Neural progenitor cell (in vitro differentiated cells): ENCODE data around the gene COX10. TPM values are rescaled to one million over a fixed set of nuclear protein-coding genes. Genes with fewer than 3 reads are reported as not detected.

Source experiments
- DNase-seq: peaks from one replicate; pipeline ENCODE4 v3.0.0-alpha.2; 2016; ENCODE audit warnings: low spot score
- H2AFZ ChIP-seq: fragments of 200-600 bp; sonication (generic); replicated peaks from 2 replicates; pipeline ENCODE4 v1.6.1; 2016; ENCODE audit warnings: antibody characterized with exemption
- H3F3A ChIP-seq: fragments of 200-600 bp; sonication (generic); 2 replicates; pipeline ENCODE4 v1.6.1; 2016; ENCODE audit warnings: antibody characterized with exemption, low read depth
- H3K27ac ChIP-seq: fragments of 200-600 bp; sonication (generic); 2 replicates; pipeline ENCODE4 v1.5.1; 2016; ENCODE audit warnings: mild to moderate bottlenecking
- H3K27me3 ChIP-seq: fragments of 200-600 bp; sonication (generic); 2 replicates; pipeline ENCODE4 v1.6.1; 2016; ENCODE audit warnings: mild to moderate bottlenecking, moderate library complexity
- H3K36me3 ChIP-seq: fragments of 200-600 bp; sonication (generic); 2 replicates; pipeline ENCODE4 v1.5.1; 2016
- H3K4me1 ChIP-seq: fragments of 200-600 bp; sonication (generic); 2 replicates; pipeline ENCODE4 v1.6.1; 2016; ENCODE audit warnings: mixed run types
- H3K4me2 ChIP-seq: fragments of 200-600 bp; sonication (generic); 2 replicates; pipeline ENCODE4 v1.6.1; 2016
- H3K4me3 ChIP-seq: fragments of 200-600 bp; sonication (generic); 2 replicates; pipeline ENCODE4 v1.5.1; 2016
- H3K79me2 ChIP-seq: fragments of 200-600 bp; sonication (generic); 2 replicates; pipeline ENCODE4 v1.6.1; 2016; ENCODE audit warnings: low read depth
- H3K9ac ChIP-seq: fragments of 200-600 bp; sonication (generic); 2 replicates; pipeline ENCODE4 v1.6.1; 2016
- H3K9me3 ChIP-seq: fragments of 200-600 bp; sonication (generic); 2 replicates; pipeline ENCODE4 v1.5.1; 2016; ENCODE audit warnings: low read depth
- H4K20me1 ChIP-seq: fragments of 200-600 bp; sonication (generic); 2 replicates; pipeline ENCODE4 v1.6.1; 2016; ENCODE audit warnings: low read depth
- H3K27ac Mint-ChIP-seq: 3 replicates; pipeline ENCODE4 v1.8.0; 2021; ENCODE audit warnings: mixed read lengths
- H3K27me3 Mint-ChIP-seq: 2 replicates; pipeline ENCODE4 v1.8.0; 2022; ENCODE audit warnings: low read depth, mild to moderate bottlenecking, inconsistent platforms, moderate library complexity, mixed read lengths; ENCODE audit not compliant: insufficient read depth
- H3K36me3 Mint-ChIP-seq: 3 replicates; pipeline ENCODE4 v1.8.0; 2021; ENCODE audit warnings: mixed read lengths
- H3K4me1 Mint-ChIP-seq: 3 replicates; pipeline ENCODE4 v1.8.0; 2021; ENCODE audit warnings: mixed read lengths
- H3K4me3 Mint-ChIP-seq: 3 replicates; pipeline ENCODE4 v1.8.0; 2021; ENCODE audit warnings: mild to moderate bottlenecking, moderate library complexity, mixed read lengths
- H3K9me3 Mint-ChIP-seq: 3 replicates; pipeline ENCODE4 v1.8.0; 2020; ENCODE audit warnings: mixed read lengths
- EZH2 ChIP-seq: fragments of 200-600 bp; sonication (generic); IDR thresholded peaks from 2 replicates; pipeline ENCODE4 v1.6.1; 2017; ENCODE audit warnings: antibody characterized with exemption, mild to moderate bottlenecking, moderate library complexity
- EZH2phosphoT487 ChIP-seq: fragments of 200-600 bp; sonication (generic); IDR thresholded peaks from 2 replicates; pipeline ENCODE4 v1.6.1; 2017; ENCODE audit warnings: antibody characterized with exemption
- total RNA-seq: library from RNA; depleted of rRNA; stranded (reverse); fragments of >200 nt; gene quantifications from 2 replicates; pipeline ENCODE4 v1.2.3, GENCODE V29; 2015; ENCODE audit warnings: low replicate concordance
- TF ChIP-seq, protein P1 (sequence below): fragments of 200-600 bp; sonication (generic); IDR thresholded peaks from 2 replicates; pipeline ENCODE4 v1.5.1; 2017; ENCODE audit warnings: antibody characterized with exemption, mild to moderate bottlenecking

Gene COX10
- total RNA-seq, 1 donor from 2014 or later = 18.0 TPM

DNA sequence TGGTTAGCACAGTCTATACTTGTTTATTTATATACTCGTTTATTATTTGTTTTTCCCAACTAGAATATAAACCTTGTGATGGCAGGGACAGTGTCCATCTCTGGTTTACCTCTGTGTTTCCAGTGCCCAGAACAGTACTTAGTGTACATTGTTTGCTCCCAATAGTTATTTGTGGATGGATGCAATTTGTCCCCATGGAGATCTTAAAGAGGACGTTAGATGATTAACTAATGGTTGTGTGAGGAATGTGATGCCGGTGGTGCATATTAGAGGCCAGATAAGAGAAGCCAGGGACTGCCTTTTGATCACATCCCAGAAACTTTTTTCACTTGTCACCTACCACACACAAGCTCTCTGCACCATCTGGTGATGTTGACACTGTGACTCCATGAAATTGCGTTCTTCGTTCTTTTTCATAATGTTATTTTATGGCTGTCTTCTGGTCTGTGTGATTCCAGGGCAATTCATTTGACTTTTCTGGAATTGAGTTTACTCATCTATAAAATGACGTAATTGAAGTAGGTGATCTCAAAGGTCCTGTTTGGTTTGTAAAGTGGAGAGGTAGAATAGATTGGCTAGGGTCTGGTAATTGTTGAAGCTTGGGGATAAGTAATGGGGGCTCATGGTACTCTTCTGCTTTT, 1.2 kb downstream of the COX10 start:
- H3K9ac ChIP-seq = peak overlapping the region; percentile 92
- peak overlapping the region; percentile 95 for H3K4me3 ChIP-seq

DNA sequence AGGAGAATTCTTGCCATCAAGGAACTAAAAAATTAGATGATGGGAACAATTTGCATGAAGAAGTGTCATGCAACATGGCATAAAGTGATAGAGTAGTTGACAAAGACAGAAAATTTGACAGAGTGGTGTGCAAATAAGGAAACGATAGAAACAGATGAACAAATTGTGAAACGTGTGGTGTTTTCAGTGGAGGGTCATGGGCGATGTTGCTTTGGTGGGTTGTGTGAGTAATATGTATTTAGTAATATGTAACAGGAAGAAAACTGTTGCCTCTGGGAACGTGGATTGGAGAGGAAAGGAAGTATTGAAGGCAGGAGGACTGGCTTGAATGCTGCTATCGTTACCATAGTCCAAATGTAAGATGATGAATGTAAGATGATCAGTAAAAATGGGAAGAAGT, 3.6 kb downstream of the COX10 start:
- Histone ChIP-seq H3K27ac (no peak overlapping the region), H3K27me3 (no peaks in the 10 kb centered on the region), H3K4me2 (no peak overlapping the region), H4K20me1 (no peaks in the 10 kb centered on the region), H3K36me3 (peaks cover 7% of the 10 kb centered on the region), H3K9ac (no peak overlapping the region), H3K4me3 (no peak overlapping the region), H2AFZ (no peak overlapping the region), H3K9me3 (no peaks in the 10 kb centered on the region), H3K4me1 (peaks cover 6% of the 10 kb centered on the region), H3K79me2 (peaks cover 60% of the 10 kb centered on the region), H3F3A (no peaks in the 10 kb centered on the region)
- Mint-ChIP-seq H3K27ac (no peak overlapping the region), H3K9me3 (no peaks in the 10 kb centered on the region), H3K4me3 (no peak overlapping the region), H3K36me3 (peaks cover 3% of the 10 kb centered on the region), H3K4me1 (peaks cover 15% of the 10 kb centered on the region), H3K27me3 (no peaks in the 10 kb centered on the region)
- TF ChIP-seq, protein P1, sequence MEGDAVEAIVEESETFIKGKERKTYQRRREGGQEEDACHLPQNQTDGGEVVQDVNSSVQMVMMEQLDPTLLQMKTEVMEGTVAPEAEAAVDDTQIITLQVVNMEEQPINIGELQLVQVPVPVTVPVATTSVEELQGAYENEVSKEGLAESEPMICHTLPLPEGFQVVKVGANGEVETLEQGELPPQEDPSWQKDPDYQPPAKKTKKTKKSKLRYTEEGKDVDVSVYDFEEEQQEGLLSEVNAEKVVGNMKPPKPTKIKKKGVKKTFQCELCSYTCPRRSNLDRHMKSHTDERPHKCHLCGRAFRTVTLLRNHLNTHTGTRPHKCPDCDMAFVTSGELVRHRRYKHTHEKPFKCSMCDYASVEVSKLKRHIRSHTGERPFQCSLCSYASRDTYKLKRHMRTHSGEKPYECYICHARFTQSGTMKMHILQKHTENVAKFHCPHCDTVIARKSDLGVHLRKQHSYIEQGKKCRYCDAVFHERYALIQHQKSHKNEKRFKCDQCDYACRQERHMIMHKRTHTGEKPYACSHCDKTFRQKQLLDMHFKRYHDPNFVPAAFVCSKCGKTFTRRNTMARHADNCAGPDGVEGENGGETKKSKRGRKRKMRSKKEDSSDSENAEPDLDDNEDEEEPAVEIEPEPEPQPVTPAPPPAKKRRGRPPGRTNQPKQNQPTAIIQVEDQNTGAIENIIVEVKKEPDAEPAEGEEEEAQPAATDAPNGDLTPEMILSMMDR = no peak
- TF ChIP-seq EZH2 (no peak), EZH2phosphoT487 (no peak)
- no peak for DNase-seq

More for the DNA sequence above, 1.2 kb downstream of the COX10 start:
- Histone ChIP-seq H3K9me3 (no peaks in the 10 kb centered on the region), H3K27me3 (no peaks in the 10 kb centered on the region), H3K4me2 (peak overlapping the region; percentile 98), H4K20me1 (no peaks in the 10 kb centered on the region), H3K79me2 (peaks cover 62% of the 10 kb centered on the region), H3F3A (no peaks in the 10 kb centered on the region), H3K4me1 (peaks cover 6% of the 10 kb centered on the region), H3K27ac (no peak overlapping the region), H3K36me3 (peaks cover 10% of the 10 kb centered on the region), H2AFZ (no peak overlapping the region)
- TF ChIP-seq EZH2 = no peak
- TF ChIP-seq EZH2phosphoT487 = peak; percentile 28
- H3K27me3 Mint-ChIP-seq = no peaks in the 10 kb centered on the region
- peaks cover 15% of the 10 kb centered on the region for H3K4me1 Mint-ChIP-seq
- H3K27ac Mint-ChIP-seq = no peak overlapping the region
- peak overlapping the region; percentile 96 for H3K4me3 Mint-ChIP-seq
- no peaks in the 10 kb centered on the region for H3K9me3 Mint-ChIP-seq
- H3K36me3 Mint-ChIP-seq = peaks cover 10% of the 10 kb centered on the region
- no peak for DNase-seq

DNA sequence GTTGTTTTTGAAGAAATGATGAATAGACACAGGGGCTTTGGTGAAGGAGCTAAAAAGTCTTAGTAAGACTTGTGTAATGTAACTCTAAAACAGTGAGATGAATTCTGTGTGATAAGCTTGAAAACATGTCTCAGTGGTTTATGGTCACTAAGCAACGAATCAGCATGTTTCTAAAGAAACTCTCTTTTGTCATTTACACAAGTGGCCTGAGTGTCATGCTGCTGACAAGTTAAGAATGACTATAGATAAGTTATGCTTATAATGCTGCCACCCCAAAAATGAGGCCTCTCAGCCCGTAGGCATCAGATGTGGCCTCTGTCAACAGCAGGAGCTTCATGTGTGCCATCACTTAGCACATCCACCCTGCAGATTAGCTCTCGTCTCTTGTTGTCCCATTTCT, 8.7 kb downstream of the COX10 start:
- H3K27ac ChIP-seq = no peak overlapping the region

DNA sequence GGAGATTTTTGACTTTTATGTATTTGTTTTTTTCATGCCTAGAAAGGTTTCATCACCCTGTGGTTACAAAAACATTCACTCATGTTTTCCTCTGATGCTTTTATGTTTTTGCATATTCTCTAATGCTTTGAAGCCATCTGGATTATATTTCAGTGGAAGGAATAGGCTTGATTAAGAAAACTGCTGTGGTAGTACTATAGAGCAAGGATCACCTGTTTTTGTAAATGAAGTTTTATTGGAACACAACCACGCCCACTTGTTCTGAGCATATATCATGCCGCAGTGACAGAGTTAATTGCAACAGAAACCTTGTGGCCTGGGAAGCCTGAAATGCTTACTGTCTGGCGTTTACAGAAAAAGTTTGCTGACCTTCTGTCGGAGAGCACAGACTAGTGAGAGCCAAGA, 11.5 kb downstream of the COX10 start:
- Histone ChIP-seq H3K9me3 (no peaks in the 10 kb centered on the region), H3K36me3 (no peaks in the 10 kb centered on the region), H3K9ac (no peak overlapping the region), H3K79me2 (peaks cover 7% of the 10 kb centered on the region), H3K27ac (no peak overlapping the region), H4K20me1 (no peaks in the 10 kb centered on the region), H2AFZ (no peak overlapping the region), H3F3A (no peaks in the 10 kb centered on the region), H3K4me3 (no peak overlapping the region), H3K4me1 (no peaks in the 10 kb centered on the region), H3K27me3 (no peaks in the 10 kb centered on the region), H3K4me2 (no peak overlapping the region)
- Mint-ChIP-seq H3K27ac (no peak overlapping the region), H3K9me3 (no peaks in the 10 kb centered on the region), H3K4me3 (no peak overlapping the region), H3K4me1 (no peaks in the 10 kb centered on the region), H3K27me3 (no peaks in the 10 kb centered on the region), H3K36me3 (peaks cover 2% of the 10 kb centered on the region)
- no peak for DNase-seq
- TF ChIP-seq EZH2 (no peak), EZH2phosphoT487 (no peak)
- TF ChIP-seq, protein P1 = no peak

More for the DNA sequence above, 8.7 kb downstream of the COX10 start:
- Histone ChIP-seq H3K4me1 (no peaks in the 10 kb centered on the region), H4K20me1 (no peaks in the 10 kb centered on the region), H3K36me3 (peaks cover 7% of the 10 kb centered on the region), H3K9ac (no peak overlapping the region), H3F3A (no peaks in the 10 kb centered on the region), H3K4me3 (no peak overlapping the region), H3K79me2 (peaks cover 11% of the 10 kb centered on the region), H3K27me3 (no peaks in the 10 kb centered on the region), H2AFZ (no peak overlapping the region), H3K9me3 (no peaks in the 10 kb centered on the region), H3K4me2 (no peak overlapping the region)
- Mint-ChIP-seq H3K9me3 (no peaks in the 10 kb centered on the region), H3K36me3 (peaks cover 5% of the 10 kb centered on the region), H3K4me1 (no peaks in the 10 kb centered on the region), H3K4me3 (no peak overlapping the region), H3K27ac (no peak overlapping the region), H3K27me3 (no peaks in the 10 kb centered on the region)
- TF ChIP-seq EZH2phosphoT487 = no peak
- TF ChIP-seq, protein P1 = no peak
- no peak for TF ChIP-seq EZH2
- no peak for DNase-seq
